ENCODE results near the gene ST8SIA1.

Gene ST8SIA1

GRCh38 chr12:22256605-22257004 lies 77.9 kb downstream of the ST8SIA1 start:
- no peak overlapping the region for H3K4me3 ChIP-seq (ENCODE audit: low read depth, low read length)
- TF ChIP-seq CTCF (IDR thresholded peaks at IDR 0.05; ENCODE audit: borderline replicate concordance, insufficient read depth, low read depth, low read length): no peak

GRCh38 chr12:22256041-22256441 lies 78.5 kb downstream of the ST8SIA1 start:
- no peak for TF ChIP-seq CTCF (IDR thresholded peaks at IDR 0.05; ENCODE audit: borderline replicate concordance, insufficient read depth, low read depth, low read length)
- H3K4me3 ChIP-seq (ENCODE audit: low read depth, low read length): no peak overlapping the region

- no peak for TF ChIP-seq CTCF (IDR thresholded peaks at IDR 0.05; ENCODE audit: borderline replicate concordance, insufficient read depth, low read depth, low read length)
- H3K4me3 ChIP-seq (ENCODE audit: low read depth, low read length): no peak overlapping the region
These were observed 79.4 kb downstream of the ST8SIA1 start for GRCh38 chr12:22255097-22255496.

GRCh38 chr12:22254478-22254877 lies 80.0 kb downstream of the ST8SIA1 start:
- no peak for TF ChIP-seq CTCF (IDR thresholded peaks at IDR 0.05; ENCODE audit: borderline replicate concordance, insufficient read depth, low read depth, low read length)
- H3K4me3 ChIP-seq (ENCODE audit: low read depth, low read length): no peak overlapping the region

GRCh38 chr12:22252057-22252456 lies 82.5 kb downstream of the ST8SIA1 start:
- TF ChIP-seq CTCF (IDR thresholded peaks at IDR 0.05; ENCODE audit: borderline replicate concordance, insufficient read depth, low read depth, low read length): no peak
- no peak overlapping the region for H3K4me3 ChIP-seq (ENCODE audit: low read depth, low read length)

GRCh38 chr12:22250762-22251161 lies 83.7 kb downstream of the ST8SIA1 start:
- no peak overlapping the region for H3K4me3 ChIP-seq (ENCODE audit: low read depth, low read length)
- TF ChIP-seq CTCF (IDR thresholded peaks at IDR 0.05; ENCODE audit: borderline replicate concordance, insufficient read depth, low read depth, low read length): no peak

- no peak for TF ChIP-seq CTCF (IDR thresholded peaks at IDR 0.05; ENCODE audit: borderline replicate concordance, insufficient read depth, low read depth, low read length)
- H3K4me3 ChIP-seq (ENCODE audit: low read depth, low read length): no peak overlapping the region
These were observed 85.9 kb downstream of the ST8SIA1 start for GRCh38 chr12:22248571-22249115.

All from GM12875 (cell line).